IgD-negative memory B cell (primary cell): ENCODE data around the gene CCDC112. TPM values are rescaled to one million over a fixed set of nuclear protein-coding genes. Genes with fewer than 3 reads are reported as not detected.

Experiments used
- H3K27ac Mint-ChIP-seq, 3 donors: one replicate each; pipeline ENCODE4 v1.8.0; 2020 to 2022; ENCODE audit warnings: mild to moderate bottlenecking in 3 of 3, mixed read lengths in 3 of 3, moderate library complexity in 1 of 3
- H3K27me3 Mint-ChIP-seq: one replicate; pipeline ENCODE4 v1.8.0; 2021; ENCODE audit warnings: mixed read lengths
- H3K36me3 Mint-ChIP-seq: one replicate; pipeline ENCODE4 v1.8.0; 2020; ENCODE audit warnings: mild to moderate bottlenecking, mixed read lengths
- H3K4me1 Mint-ChIP-seq, 3 donors: one replicate each; pipeline ENCODE4 v1.8.0; 2020 to 2022; ENCODE audit warnings: mixed read lengths in 3 of 3, mild to moderate bottlenecking in 1 of 3
- H3K4me3 Mint-ChIP-seq, 4 donors: one replicate each; pipeline ENCODE4 v1.8.0; 2020 to 2022; ENCODE audit warnings: mild to moderate bottlenecking in 4 of 4, mixed read lengths in 4 of 4, moderate library complexity in 3 of 4
- H3K9me3 Mint-ChIP-seq, 3 donors: one replicate each; pipeline ENCODE4 v1.8.0; 2020 to 2021; ENCODE audit warnings: mixed read lengths in 3 of 3, mild to moderate bottlenecking in 1 of 3
- polyA plus RNA-seq: library from polyadenylated mRNA; unstranded; fragments of 300-500 nt; fragmentation: Illumina TruSeq; gene quantifications from one replicate; pipeline ENCODE4 v1.2.3, GENCODE V29; 2021

Gene CCDC112
- polyA plus RNA-seq, 1 donor from 2014 or later, result 10.8 TPM

GRCh38 chr5:115297031-115297430 lies 577 bp upstream of the CCDC112 start:
- no peaks in the 10 kb centered on the region for H3K9me3 Mint-ChIP-seq
- H3K36me3 Mint-ChIP-seq, result peaks cover 5% of the 10 kb centered on the region
- H3K27me3 Mint-ChIP-seq, result peaks cover 1% of the 10 kb centered on the region
- peaks cover 12 to 23% (median 13%) of the 10 kb centered on the region in 3 donors for H3K4me1 Mint-ChIP-seq
- peak overlapping the region; percentile 44 to 83 (median 64) for H3K4me3 Mint-ChIP-seq
- no peak overlapping the region for H3K27ac Mint-ChIP-seq

DNA sequence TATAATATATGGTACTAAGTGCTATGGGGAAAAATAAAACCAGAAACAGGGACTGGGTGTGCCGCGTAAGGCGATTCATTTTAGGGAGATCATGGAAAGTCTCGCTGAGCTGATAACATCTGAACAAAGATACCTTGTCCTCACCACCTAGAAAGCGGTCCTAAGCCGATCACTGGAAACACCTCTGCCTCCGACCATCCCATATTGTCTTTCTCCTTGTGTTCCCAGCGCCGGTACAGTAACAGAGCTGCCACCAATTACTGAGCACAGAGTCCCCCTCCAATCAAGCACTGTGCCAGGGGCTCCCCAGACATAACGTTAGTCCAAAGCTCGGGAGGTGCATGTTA lies 704 bp downstream of the CCDC112 start:
- peaks cover 7% of the 10 kb centered on the region for H3K36me3 Mint-ChIP-seq
- H3K4me3 Mint-ChIP-seq, result peak overlapping the region; percentile 83 to 95 (median 88)
- H3K4me1 Mint-ChIP-seq, result peaks cover 12 to 23% (median 14%) of the 10 kb centered on the region in 3 donors
- H3K27me3 Mint-ChIP-seq, result peaks cover 1% of the 10 kb centered on the region
- peak overlapping the region; percentile 7 to 91 (median 34) for H3K27ac Mint-ChIP-seq
- H3K9me3 Mint-ChIP-seq, result peaks cover 0 to 2% (median 0%) of the 10 kb centered on the region in 3 donors

DNA sequence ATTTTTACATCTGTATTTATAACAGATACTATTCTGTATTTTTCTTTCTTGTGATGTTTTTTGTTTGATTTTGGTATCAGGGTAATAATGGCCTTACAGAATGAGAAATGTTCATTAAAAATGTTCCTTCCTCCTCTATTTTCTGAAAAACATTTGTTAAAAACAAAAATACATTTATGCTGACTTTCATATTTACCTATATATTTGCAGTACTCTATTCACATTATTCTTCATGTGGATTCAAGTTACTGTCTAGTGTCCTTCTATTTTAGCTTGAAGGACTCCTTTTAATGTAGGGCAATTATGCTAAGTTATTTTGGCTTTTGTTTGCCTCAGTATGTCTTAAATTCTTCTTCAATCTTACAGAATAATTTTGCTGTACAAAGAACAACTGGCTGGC lies 5.1 kb downstream of the CCDC112 start:
- Mint-ChIP-seq H3K36me3 (peaks cover 8% of the 10 kb centered on the region), H3K4me1 (peaks cover 11 to 17% (median 13%) of the 10 kb centered on the region in 3 donors), H3K27me3 (peaks cover 1% of the 10 kb centered on the region), H3K9me3 (peaks cover 0 to 2% (median 0%) of the 10 kb centered on the region in 3 donors), H3K4me3 (no peak overlapping the region), H3K27ac (no peak overlapping the region)

DNA sequence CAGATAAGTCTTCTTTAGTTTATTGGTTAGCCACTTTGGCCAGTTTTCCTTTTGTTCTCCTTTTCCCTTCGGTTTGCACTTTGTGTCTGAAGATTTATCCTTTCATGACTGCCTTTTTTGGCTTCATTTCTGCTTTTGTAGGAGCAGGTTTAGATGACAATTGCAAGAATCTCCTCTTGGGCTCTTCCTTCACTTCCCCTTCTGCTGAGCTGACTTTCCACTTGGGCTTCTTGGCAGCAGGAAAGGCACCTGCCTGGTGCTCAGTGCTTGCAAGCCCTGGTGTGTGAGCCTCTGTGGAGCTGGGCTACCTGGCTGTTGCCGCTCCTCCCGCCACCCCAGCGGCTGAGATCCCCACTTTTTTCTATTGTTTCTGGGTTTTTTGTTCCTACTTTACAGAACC lies 7.3 kb downstream of the CCDC112 start:
- Mint-ChIP-seq H3K4me1 (peaks cover 3 to 7% (median 6%) of the 10 kb centered on the region in 3 donors), H3K36me3 (peaks cover 8% of the 10 kb centered on the region), H3K27me3 (peaks cover 1% of the 10 kb centered on the region), H3K27ac (no peak overlapping the region), H3K9me3 (peaks cover 0 to 2% (median 0%) of the 10 kb centered on the region in 3 donors), H3K4me3 (no peak overlapping the region)

GRCh38 chr5:115284021-115284420 lies 12.4 kb downstream of the CCDC112 start:
- H3K27me3 Mint-ChIP-seq, result no peaks in the 10 kb centered on the region
- H3K36me3 Mint-ChIP-seq, result peaks cover 2% of the 10 kb centered on the region
- H3K4me1 Mint-ChIP-seq, result peaks cover 0 to 7% (median 6%) of the 10 kb centered on the region in 3 donors
- no peaks in the 10 kb centered on the region for H3K9me3 Mint-ChIP-seq
- no peak overlapping the region for H3K27ac Mint-ChIP-seq
- no peak overlapping the region for H3K4me3 Mint-ChIP-seq

DNA sequence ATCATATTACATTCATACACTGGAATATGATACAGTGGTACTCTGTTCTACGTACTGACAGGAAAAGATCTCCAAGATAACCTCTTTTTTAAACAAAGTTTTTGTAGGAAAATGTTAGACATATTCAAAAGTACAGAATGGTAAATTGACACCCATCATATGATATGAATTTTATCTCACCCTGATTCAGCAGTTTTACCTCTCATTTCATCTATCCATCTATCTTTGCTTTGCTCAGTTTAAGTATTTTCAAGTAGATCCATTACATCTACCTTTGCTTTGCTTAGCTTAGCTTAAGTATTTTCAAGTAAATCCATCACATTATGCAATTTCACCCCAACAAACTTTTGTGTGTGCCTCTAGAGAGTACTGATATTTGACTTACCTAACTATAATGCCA lies 14.3 kb downstream of the CCDC112 start:
- no peaks in the 10 kb centered on the region for H3K9me3 Mint-ChIP-seq
- H3K27ac Mint-ChIP-seq, result no peak overlapping the region
- no peak overlapping the region for H3K4me3 Mint-ChIP-seq
- no peaks in the 10 kb centered on the region for H3K27me3 Mint-ChIP-seq
- no peaks in the 10 kb centered on the region for H3K36me3 Mint-ChIP-seq
- peaks cover 0 to 6% (median 5%) of the 10 kb centered on the region in 3 donors for H3K4me1 Mint-ChIP-seq

- Mint-ChIP-seq H3K27me3 (no peaks in the 10 kb centered on the region), H3K9me3 (no peaks in the 10 kb centered on the region), H3K27ac (peak overlapping the region in 2 of 3 donors; percentile 34 to 88), H3K4me1 (peaks cover 11 to 38% (median 22%) of the 10 kb centered on the region in 3 donors), H3K4me3 (no peak overlapping the region), H3K36me3 (peaks cover 5% of the 10 kb centered on the region)
Observed at GRCh38 chr5:115274584-115274983, 21.9 kb downstream of the CCDC112 start.

GRCh38 chr5:115272297-115272958 lies 24.0 kb downstream of the CCDC112 start:
- Mint-ChIP-seq H3K4me3 (peak overlapping the region in 1 of 4 donors; percentile 58), H3K9me3 (no peaks in the 10 kb centered on the region), H3K36me3 (peaks cover 5% of the 10 kb centered on the region), H3K4me1 (peaks cover 11 to 38% (median 22%) of the 10 kb centered on the region in 3 donors), H3K27me3 (no peaks in the 10 kb centered on the region), H3K27ac (peak overlapping the region in 1 of 3 donors; percentile 34)

DNA sequence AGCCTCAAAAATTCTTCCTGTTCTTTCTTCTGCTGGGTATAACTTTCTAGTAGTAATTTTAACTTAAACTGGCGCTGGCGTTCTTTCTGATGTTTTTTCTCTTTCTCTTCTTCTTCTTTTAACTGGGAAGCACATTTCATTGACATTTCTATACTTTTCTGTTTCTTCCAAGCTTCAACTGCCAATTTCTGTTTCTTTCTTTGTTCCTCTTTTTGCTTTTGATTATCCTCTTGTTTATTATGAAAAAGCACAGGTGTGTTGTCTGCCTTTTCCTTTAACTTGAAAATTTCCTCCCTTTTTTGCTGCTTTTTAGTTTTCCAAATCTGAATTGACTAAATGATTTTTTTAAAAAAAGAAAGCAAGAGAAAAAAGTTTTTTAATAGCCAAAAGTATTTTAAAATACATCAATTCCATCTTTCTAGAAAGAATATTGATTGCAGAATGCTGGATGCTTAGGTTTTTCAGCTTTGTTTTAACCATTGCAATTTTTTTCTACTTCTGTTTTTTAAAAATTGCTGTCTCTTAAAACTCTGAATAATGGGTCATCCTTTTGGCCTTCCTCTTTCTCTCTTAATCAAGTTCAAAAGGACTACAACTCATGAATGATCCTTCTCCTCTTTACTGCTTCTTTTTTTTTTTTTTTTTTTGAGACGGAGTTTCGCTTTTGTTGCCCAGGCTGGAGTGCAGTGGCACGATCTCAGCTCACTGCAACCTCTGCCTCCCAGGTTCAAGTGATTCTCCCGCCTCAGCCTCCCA lies 25.0 kb downstream of the CCDC112 start:
- peaks cover 3% of the 10 kb centered on the region for H3K36me3 Mint-ChIP-seq
- peak overlapping the region in 1 of 3 donors; percentile 21 for H3K27ac Mint-ChIP-seq
- H3K4me3 Mint-ChIP-seq, result peak overlapping the region in 3 of 4 donors; percentile 28 to 51 (median 44)
- H3K9me3 Mint-ChIP-seq, result no peaks in the 10 kb centered on the region
- H3K4me1 Mint-ChIP-seq, result peaks cover 11 to 38% (median 22%) of the 10 kb centered on the region in 3 donors
- no peaks in the 10 kb centered on the region for H3K27me3 Mint-ChIP-seq

GRCh38 chr5:115267617-115268016 lies 28.8 kb downstream of the CCDC112 start:
- no peak overlapping the region for H3K4me3 Mint-ChIP-seq
- H3K4me1 Mint-ChIP-seq, result peaks cover 8 to 27% (median 15%) of the 10 kb centered on the region in 3 donors
- no peaks in the 10 kb centered on the region for H3K9me3 Mint-ChIP-seq
- no peaks in the 10 kb centered on the region for H3K27me3 Mint-ChIP-seq
- peaks cover 2% of the 10 kb centered on the region for H3K36me3 Mint-ChIP-seq
- no peak overlapping the region for H3K27ac Mint-ChIP-seq

GRCh38 chr5:115265220-115265619 lies 31.2 kb downstream of the CCDC112 start:
- no peak overlapping the region for H3K4me3 Mint-ChIP-seq
- peaks cover 9 to 26% (median 24%) of the 10 kb centered on the region in 3 donors for H3K4me1 Mint-ChIP-seq
- no peaks in the 10 kb centered on the region for H3K36me3 Mint-ChIP-seq
- no peak overlapping the region for H3K27ac Mint-ChIP-seq
- no peaks in the 10 kb centered on the region for H3K27me3 Mint-ChIP-seq
- H3K9me3 Mint-ChIP-seq, result no peaks in the 10 kb centered on the region

DNA sequence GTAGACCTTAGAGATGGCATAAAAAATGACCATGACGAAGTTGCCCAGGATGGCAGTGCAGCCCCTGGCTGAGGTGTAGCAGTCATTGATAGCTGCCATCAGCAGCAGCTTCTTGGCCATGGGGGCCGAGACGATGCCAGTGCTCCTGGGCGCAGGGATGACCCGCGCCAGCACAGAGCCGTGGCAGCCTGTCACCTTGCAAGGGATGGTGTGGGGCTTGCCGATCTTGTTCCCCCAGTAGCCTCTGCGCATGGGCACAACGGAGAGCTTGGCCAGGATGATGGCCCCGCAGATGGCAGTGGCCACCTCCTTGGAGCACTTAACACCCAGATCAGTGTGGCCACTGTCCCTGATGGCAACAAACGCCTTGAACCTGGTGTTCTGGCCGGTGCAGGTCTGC lies 31.7 kb downstream of the CCDC112 start:
- Mint-ChIP-seq H3K4me3 (no peak overlapping the region), H3K27ac (no peak overlapping the region), H3K27me3 (no peaks in the 10 kb centered on the region), H3K36me3 (no peaks in the 10 kb centered on the region), H3K4me1 (peaks cover 12 to 30% (median 26%) of the 10 kb centered on the region in 3 donors), H3K9me3 (no peaks in the 10 kb centered on the region)

GRCh38 chr5:115263078-115263380 lies 33.4 kb downstream of the CCDC112 start:
- H3K4me1 Mint-ChIP-seq, result peaks cover 16 to 40% (median 39%) of the 10 kb centered on the region in 3 donors
- H3K27ac Mint-ChIP-seq, result peak overlapping the region; percentile 34 to 98 (median 98)
- no peaks in the 10 kb centered on the region for H3K36me3 Mint-ChIP-seq
- no peaks in the 10 kb centered on the region for H3K9me3 Mint-ChIP-seq
- H3K4me3 Mint-ChIP-seq, result peak overlapping the region; percentile 91 to 100 (median 97)
- H3K27me3 Mint-ChIP-seq, result no peaks in the 10 kb centered on the region

DNA sequence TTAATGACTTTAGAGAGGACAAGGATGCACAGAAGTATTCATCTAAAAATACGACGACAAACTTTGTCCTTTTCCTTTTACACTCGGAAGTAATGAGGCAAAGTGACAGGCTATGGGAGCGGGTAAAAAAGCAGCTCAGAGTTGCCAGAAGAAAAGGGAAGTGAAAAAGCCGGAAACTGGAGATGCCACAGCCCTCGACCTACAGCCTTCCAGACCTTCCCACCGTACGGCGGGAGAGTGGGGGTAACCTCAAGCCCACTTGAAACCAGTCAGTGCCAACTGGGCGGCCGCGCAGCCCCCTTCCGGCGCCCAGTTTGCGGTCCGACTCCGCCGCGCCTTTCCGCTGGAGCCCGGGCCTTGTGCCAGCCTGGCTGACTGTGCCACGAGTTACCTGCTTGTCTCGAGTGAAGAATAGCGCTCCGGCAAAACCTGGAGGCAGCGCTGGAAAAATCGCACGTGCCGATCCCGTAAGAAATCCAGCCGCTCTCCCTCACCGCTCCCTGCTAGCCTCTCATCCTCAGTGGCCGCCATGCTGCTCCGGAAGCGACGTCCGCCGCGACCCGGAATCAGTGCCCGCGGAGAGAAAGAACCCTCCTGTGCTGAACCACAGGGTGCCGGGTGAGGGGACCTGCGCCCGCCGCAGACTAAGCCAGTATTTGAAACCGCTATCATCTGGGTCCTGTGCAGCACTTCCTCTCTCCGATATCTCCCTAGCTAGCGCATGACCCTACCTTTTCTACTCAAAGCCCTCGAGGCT lies 34.0 kb downstream of the CCDC112 start, which contains the start of gene PGGT1B:
PGGT1B (minus strand) TSS at position 557 of the 757 bp plus-strand sequence; CDS start at position 531, 26 bp downstream.
- Mint-ChIP-seq H3K27ac (peak within 1 kb of the TSS; percentile 34 to 98 (median 98)), H3K9me3 (no peaks in the 10 kb centered on the region), H3K36me3 (no peaks in the 10 kb centered on the region), H3K27me3 (no peaks in the 10 kb centered on the region), H3K4me3 (peak within 1 kb of the TSS; percentile 91 to 100 (median 97)), H3K4me1 (peaks cover 17 to 43% (median 41%) of the 10 kb centered on the region in 3 donors)

- Mint-ChIP-seq H3K36me3 (no peaks in the 10 kb centered on the region), H3K4me3 (peak overlapping the region; percentile 91 to 100 (median 97)), H3K4me1 (peaks cover 17 to 44% (median 43%) of the 10 kb centered on the region in 3 donors), H3K27ac (peak overlapping the region; percentile 34 to 98 (median 98)), H3K9me3 (no peaks in the 10 kb centered on the region), H3K27me3 (no peaks in the 10 kb centered on the region)
Observed at GRCh38 chr5:115262011-115262320, 34.5 kb downstream of the CCDC112 start.
